Hippocampal formation (tissue), 2 donors: ENCODE measurements around the gene IQSEC1.

Experiments used
- DNase-seq, 2 donors: peaks; one replicate each; lab custom pipeline; 2025; lab: John Stamatoyannopoulos, UW

Gene IQSEC1

DNA sequence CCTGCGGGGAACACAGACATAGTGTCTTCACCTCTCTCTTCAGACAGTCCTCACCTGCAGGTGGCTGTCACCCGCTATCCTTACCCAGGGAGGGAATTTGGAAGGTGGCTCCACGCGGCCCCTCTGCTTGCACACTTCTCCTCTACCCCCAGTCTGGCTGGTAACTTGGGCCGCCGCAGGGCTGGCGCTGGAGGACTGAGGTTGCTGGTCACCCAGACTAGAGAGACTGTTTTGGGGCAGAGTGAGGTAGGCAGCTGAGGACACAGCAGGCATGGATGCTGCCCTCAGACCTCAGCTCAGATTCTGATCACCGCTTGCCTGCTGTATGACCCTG lies 12.6 kb upstream of the IQSEC1 start:
- no peak for DNase-seq

DNA sequence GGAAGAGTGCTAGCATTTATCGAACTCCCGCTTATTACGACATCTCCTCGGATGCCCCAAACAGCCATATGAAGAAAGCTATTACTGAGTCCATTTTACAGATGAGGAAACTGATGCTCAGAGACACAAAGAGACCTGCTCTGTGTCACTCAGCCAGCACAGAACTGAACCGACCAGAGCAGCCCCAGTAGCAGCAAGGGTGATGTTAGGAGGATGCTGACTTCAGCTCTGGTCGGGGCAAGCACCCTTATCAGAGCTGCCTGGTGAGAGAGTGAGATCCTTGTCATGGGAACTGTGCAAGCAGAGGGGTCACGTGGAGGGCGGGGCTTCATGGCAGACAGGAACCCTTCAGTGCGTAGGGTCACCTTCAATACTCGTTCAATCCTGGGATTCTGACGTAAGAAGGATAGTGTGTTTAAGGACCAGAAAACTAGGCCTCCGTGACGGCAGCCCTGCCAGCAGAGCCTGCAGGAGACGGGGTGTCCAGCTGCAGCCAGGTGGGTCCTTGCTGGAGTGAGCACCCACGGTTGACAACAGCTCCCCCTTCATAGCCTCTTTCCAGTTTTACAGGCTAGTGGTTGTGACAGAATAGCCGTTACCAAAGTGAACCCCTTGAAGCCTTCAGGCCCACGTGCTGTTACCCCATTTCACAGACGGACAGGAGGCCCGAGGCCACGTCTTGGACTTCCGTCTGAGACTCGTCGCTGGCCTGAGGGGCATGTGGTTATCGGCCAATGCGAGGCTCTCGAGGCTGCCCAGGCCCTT lies 12.0 kb upstream of the IQSEC1 start:
- DNase-seq, result no peak

DNA sequence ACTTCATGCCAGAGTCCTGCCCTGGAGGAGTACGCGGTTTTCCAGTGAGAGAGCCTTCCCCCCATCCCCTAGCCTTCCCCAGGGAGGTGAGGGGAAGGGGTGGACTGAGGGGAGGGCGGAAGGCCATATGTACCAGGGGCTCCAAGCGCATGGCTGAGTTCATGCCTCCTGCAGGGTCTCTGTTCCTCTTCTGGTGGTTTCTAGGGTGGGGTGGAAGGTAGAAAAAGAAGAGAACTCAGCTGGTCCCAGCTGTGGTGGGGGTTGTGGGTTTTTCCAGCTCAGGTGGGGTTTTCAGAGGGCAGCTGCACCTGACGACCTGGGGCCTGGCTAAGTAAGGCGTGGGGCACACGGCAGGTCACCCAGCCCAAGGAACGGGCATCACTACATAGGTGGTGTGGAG lies 10.7 kb upstream of the IQSEC1 start:
- no peak for DNase-seq

GRCh38 chr3:13083254-13083653 lies 10.0 kb upstream of the IQSEC1 start:
- no peak for DNase-seq

DNA sequence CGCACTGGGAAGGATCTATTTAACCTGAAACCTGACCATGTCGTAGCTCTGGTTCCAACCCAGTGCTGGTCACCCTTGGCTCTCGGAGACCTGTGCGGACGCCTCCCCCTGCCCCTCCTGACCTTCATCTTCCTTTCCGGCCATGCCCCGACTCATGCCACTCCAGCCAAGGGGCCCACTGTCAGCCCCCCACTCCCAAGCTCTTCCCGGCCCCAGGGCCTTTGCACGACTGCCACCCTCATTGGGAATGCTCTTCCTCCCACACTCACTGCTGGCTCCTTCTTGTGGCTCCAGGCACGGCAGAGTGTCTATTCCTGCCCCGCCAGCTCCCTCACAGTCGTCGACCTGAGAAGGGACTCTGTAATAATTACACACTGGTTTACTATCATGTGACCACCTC lies 9.4 kb upstream of the IQSEC1 start:
- DNase-seq, result no peak

GRCh38 chr3:13081603-13082360 lies 8.6 kb upstream of the IQSEC1 start:
- no peak for DNase-seq

GRCh38 chr3:13080591-13080990 lies 7.4 kb upstream of the IQSEC1 start:
- no peak for DNase-seq

DNA sequence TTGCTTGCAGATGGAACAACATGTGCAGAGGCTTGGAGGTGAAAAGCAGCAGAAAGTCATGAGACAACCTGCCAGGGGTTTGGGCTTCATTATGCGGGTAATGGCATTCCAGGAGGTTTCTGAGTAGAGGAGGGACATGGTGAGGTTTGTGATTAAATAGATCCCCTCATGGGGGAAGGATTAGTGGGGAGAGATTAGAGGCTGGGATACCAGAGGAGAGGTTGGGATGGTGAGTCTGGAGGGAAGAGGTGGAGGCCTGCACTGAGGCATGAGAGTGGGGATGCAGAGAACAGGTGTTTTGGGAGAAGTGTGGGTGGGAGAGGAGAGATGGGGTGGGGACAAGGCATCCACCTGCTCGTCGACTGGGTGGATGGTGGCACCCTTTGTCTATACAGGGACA lies 6.8 kb upstream of the IQSEC1 start:
- DNase-seq, result no peak

GRCh38 chr3:13079510-13079909 lies 6.3 kb upstream of the IQSEC1 start:
- no peak for DNase-seq

GRCh38 chr3:13079051-13079450 lies 5.8 kb upstream of the IQSEC1 start:
- DNase-seq, result no peak

DNA sequence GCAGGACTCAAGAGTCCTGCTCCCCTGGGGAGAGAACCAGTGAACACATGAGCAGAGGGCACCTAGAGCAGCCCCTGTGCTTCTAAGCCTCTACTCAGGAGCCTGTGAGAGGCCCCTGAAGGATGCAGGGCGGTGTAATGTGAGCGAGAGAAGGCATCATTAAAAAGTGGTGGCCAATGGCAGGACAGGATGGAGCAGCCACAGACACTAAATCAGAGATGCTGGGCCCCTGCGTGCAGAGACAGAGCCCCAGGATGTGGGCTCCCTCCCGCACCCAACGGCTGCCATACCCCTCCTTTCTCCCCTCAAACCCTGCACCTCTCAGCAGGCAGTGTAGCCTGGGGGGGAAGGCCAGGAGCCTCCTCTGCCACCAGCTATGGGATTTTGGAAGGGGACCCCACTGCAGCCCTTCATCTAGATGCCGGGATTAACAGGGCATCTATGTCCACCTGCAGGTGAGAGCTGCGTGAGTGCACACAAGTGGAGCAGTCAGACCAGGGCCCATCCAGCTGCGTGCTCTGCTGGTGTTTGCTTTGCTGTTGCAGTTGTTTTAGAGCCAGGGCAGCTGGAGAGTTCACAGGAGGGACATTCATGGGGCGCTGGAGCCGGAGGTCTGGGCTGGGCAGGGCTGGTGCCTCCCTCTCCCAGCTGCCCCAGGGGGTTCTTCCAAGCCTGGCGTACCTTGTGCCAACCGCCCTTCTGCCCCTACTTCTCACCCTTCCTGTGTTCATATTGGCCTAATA lies 5.1 kb upstream of the IQSEC1 start:
- DNase-seq, result peak; percentile 62 to 67

DNA sequence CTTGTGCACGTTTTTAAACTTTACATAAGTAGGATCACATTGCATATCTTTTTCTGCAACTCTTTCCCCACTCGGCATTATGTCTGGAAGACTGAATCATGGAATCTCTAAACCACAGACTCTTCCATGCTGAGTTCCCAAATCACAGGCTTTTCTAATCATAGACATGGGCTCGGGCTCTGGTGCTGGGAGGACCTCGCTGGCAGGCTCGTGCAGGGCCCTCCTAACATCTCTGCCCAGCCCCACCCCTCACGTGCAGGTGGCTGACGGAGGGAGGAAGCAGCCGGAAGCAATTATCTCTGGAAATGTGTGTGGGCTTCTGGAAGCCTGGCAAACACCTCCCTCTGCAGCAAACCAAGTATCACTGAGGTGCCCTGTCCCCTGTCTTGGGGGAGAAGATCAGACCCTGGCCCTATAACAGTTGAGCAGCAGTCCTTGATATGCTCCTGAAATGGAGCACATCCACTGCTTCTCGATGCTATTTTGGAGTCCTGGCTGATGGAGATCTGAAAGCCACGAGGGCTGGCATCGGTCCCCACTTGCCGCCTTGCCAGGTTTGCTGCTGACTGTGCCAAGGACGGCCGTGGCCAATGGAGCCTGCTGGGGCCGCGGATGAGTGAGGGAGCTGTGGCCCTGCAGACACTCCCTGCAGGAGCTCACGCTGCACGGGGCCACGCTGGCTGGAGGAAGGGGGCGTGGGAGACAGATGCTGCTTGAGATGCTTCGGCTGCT lies 4.4 kb upstream of the IQSEC1 start:
- peak; percentile 25 to 60 for DNase-seq

- DNase-seq, result no peak
Observed at GRCh38 chr3:13075986-13076654, 2.9 kb upstream of the IQSEC1 start.

DNA sequence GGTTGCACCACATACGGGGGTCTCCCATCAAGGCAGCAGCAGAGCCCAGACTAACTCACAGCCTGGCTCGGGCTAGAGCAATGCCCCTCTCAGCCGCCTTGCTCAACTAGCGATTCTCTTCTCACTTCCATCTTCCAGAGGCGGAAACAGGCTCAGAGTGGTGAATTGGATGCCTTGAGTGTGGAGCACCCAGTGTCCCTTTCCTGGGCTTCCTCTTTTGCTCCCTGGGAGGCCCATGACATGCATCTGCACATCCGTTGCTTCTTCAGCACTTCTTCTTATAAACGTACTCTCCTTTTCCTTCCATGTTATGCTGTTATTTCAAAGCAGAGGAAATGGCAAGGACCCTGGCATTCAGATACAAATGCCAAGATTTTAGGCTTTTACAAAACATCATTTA lies 2.1 kb upstream of the IQSEC1 start:
- peak in 1 of 2 donors; percentile 25 for DNase-seq

GRCh38 chr3:13074006-13074375 lies 762 bp upstream of the IQSEC1 start:
- DNase-seq, result no peak

DNA sequence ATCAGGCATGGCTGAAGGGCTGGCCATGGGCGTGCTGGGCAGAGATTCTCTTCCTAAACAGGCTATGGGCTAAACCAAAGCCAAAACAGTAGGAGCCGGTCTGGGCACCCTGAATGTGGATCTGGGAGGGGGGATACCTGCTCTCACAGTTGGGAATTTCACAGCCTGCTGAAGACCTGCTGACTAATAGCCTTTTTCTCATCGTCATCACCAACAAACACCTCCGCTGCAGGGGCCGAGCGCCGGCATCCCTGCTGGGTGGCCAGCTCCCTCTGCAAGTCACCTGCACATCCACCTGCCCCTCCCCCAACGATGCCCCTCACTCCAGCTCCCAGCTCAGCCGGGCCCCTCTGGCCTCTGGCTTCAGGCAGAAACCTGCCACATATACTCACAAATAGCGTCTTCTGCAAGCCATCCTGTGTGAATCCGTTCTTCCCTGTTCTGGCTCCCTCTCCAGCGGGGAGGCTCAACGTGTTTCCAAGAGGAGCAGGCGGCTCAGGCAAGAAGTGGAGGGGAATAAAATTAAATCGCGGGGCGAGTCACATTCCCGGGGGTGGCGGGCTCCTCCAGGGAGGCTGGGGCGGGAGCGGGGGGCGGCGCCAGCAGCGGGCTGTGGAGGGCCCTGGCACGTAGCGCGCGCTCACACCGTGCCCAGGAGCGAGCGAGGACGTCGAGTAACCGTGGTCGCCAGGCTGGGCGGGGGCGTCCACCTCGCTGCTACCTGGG lies 466 bp downstream of the IQSEC1 start:
- peak in 1 of 2 donors; percentile 58 for DNase-seq

- DNase-seq, result peak in 1 of 2 donors; percentile 58
Observed at GRCh38 chr3:13072239-13072599, 1.0 kb downstream of the IQSEC1 start.

- no peak for DNase-seq
Observed at GRCh38 chr3:13071695-13072094, 1.5 kb downstream of the IQSEC1 start.

- no peak for DNase-seq
Observed at GRCh38 chr3:13070391-13071070, 2.7 kb downstream of the IQSEC1 start.

DNA sequence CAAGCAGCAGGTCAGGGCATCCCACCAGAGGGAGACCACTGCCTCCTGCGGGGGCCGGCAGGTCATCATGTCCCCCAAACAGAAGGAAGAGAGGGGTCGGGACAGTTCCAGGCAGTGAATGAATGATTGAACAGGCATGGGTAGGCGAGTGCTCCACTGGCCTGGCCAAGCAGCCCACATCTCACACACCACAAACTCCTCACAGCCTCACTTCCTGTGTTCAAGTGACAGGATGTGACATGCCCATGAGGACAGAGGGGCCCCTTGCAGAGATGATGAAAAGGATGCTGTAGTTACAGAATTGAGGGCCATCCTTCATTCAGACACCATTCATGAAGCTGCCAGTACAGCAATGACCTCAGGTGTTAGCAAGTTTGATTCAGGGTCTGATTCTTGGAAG lies 3.7 kb downstream of the IQSEC1 start:
- no peak for DNase-seq
